Activated CD8-positive, alpha-beta memory T cell treated with anti-CD3 and anti-CD28 coated beads for 24 hours (primary cell): ENCODE measurements around the gene MGARP.
"Not testable (repeated sequence)": the region's sequence is repeated elsewhere in the genome, so short reads cannot be mapped to it uniquely, and the experiment has no call there.

ENCODE experiments used
- DNase-seq: peaks from one replicate; pipeline ENCODE4 v3.0.0-alpha.2; 2020

MGARP gene

DNA sequence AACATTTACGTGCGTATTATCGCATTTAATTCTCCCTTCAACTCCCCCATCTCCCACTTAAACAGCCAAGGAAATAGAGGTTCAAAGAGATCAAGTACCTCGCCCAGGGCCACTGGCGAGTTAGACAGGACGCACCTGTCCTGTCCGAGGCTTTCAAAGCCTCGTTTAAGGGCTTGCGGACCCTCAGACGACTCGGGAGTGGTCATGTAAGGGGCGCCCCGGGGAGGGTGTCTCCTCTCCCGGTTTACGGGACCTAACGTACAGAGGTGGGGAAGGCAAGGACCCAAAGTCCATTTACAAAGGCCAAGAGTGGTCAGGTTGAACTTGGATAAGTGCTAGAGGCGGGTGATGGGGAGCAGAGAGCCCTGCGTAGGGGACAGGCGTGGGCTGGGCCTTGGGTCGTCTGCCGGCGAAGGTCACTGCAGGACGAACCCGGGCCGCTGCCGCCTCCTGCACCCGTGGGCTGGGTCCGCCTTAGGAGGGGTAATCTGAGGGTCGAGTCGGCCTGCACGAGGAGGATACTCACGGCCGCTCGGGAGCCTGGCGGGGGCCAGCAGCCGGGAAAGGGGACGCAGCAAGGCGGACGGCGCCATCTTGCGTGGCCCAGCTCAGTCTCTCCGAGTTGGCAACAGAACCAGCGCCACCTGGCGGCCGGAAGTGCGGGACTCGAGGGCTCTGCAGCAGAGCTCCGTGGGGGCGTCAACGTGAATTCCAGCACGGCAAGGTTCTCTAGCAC, 15.3 kb upstream of the MGARP start:
- peak; percentile 100 for DNase-seq

DNA sequence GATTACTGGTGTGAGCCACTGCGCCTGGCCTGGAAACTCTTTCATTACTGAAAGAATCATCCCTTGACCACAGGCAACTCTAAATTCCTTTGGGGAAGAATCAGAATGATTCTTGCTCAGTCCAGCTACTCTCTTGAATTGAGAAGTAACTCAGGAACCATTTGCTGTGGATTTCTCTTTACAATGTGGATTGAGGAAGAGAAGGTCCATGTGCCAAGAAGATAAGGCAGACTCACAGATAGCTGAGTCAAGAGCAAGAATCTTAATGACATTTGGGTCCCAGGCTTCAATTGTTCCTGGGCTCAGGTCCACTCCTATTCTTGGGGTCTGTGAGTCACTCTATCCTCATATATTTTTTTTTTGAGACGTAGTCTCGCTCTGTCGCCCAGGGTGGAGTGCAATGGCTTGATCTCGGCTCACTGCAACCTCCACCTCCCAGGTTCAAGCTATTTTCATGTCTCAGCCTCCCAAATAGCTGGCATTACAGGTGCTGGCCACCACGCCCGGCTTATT, 6.2 kb upstream of the MGARP start:
- no peak for DNase-seq

DNA sequence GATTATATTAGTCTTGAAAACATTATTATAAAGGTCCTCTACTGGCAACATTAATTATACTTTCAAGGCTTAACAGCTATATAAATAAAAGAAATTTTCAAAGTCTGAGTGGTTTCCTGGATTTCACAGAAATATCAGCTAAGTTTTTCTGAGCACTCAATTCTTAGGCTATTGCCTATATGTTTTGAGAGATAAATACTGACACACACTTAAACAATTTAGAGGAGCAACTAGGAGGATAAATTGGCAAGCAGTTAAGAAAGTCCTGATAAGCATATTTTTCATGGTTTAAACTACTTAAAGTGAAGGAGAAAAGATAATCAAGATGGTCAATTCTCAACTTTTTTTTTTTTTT, 2.7 kb upstream of the MGARP start:
- no peak for DNase-seq

DNA sequence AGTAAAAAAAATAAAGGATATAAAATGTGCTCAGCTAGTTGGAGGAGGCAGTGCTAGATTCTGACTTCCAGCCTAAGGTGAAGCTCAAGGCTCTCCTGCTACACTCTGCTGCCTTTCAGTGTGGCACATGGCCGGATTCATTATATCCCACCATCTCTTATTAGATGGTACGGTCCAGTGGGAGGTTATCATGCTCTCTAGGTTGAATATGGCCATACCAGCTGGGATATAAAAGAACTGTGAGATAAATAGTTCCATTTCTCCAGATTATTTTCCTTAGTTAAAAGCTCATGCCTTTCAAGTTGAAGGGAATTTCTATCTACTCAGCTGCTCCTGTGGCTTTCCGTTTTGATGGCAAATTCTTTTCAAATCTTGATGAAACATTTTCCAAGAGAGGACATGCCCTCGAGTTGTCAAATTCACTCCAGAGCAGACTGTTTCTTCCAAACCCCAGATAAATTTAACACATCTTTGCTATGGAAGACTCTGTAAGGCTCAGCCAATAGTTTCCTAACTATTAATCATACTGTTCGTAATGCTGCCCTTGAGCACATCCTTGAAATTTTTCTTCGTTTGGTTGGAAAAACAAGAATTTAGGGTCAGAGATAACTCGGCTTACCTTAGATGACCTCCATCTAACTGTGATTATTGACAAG, 2.2 kb upstream of the MGARP start:
- no peak for DNase-seq

DNA sequence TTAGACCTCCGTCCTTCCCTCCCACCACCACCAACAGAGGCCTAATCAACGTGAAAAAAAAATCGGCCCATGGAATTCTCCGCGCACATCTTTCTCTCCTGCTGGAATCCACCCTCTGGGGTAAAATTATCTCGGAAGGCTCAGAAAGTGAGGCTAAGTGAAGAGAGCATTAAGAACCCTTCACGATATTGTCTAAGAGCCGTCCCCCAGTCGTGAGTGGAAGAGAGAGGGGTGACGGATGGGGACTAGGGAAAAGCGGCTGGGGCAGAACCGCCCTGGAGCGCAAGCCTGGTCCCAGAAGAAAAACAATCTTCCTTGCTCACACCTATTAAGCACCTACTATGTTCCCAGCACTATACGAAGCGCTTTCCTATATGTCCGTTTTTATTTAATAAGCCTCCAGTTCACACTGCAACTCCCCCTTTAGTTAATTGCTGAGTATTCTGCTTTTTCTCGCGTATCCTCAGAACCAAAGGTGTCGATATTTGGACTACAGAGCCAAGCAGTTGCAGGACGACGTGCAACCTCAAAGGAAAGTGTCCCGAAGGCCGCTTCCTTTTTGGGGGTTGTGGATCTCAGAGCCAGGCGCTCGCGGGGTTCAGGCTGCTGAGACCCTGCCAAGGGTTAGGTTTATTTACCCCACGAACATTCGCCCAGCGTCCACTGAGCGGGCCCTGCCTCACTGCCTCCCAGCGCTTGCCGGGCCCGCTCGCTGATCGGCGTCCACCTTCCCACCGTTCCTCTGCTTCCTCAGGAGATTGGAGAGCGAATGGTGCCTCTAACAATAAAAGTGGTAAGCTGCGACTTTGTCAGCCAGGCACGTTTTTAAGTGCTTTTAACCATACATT, 889 bp downstream of the MGARP start:
- DNase-seq = peak; percentile 62

DNA sequence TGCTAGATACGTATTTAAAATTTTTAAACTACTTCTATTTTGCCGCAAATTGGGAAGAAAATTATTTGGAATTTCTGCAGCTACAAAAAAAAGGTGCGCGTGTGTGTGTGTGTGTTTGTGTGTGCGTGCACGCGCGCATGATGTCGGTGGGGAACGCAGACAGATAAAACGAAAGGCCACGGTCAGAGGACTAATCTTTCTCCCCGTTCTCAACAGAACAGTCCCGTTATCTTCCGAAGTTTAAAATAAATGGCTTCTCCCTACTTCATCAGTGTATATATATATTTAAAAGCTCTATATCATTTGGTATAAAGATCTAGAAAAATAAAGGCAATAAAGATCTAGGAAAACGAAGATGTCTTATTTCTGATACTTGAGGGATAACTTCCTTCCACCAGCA, 1.5 kb downstream of the MGARP start:
- no peak for DNase-seq

DNA sequence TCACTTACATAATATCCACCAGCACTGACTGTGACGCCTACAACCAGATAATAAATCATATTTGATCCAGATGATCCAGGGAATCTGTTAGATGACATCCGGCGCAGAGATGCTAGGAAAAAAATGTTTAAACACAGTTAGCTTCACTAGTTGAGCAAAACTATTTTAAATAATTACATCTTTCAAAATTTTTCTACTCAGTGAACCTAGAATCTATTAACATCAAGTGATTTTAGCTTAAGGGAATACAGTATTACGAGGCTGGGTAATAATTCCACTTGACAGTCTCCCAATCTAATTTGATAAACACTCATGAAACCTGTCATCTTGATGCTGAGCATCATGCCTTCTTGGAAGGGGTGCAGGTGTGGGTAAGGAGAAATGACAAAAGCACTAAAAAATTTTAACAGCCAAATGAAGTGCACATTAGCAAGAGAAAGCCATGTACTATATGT, 4.7 kb downstream of the MGARP start:
- no peak for DNase-seq

DNA sequence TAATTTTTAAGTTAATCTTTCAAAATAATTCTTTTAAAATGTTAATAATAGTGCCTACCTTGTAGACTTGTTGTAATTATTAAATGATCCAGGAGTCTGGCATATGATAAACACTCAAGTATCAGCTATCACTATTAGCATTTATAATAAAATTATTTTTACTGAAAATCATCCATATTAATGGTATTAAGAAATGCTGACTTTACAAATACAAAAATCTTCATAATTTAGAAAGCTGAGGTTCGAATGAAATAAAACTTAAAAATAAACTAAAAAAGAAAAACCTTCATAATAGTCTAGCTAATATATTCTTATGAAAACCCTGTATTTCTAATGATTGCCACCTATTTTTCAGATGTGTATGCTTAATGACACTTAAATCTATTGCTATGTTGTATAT, 5.2 kb downstream of the MGARP start:
- DNase-seq = no peak

DNA sequence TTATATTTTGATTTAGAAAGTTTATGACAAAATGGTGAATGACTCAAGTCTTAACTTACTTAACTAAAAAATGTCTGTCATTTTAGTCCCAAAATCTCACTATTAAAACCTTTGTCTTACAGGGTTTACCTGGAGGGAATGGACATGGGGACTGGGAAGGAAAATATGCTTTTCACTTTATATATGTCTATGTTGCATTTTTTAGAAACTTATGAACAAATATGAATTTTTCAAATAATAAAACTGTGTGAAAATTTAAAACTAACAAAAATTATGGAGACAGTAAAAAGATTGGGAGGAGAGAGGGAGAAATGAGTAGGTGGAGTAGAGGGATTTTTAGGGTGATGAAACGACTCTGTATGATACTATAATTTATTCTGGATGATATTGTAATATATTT, 6.2 kb downstream of the MGARP start:
- DNase-seq = no peak

DNA sequence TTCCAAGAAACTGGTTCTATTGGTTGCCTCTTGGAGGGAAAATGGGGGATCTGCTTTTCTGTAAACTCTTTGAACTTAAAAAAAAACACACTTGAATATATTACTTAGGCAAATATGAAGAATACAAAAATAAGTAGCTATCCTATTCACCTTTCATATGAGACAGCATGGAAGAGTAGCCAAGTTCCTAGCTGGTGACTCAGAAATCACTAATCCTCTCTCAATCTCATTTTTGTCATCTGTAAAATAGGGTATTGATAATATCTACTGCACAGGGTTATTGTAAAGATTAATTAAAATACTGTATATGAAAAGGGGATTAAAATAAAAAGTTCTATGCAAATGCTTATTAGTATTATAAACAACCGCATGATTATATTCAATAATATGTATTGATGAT, 12.7 kb downstream of the MGARP start:
- DNase-seq = no peak

DNA sequence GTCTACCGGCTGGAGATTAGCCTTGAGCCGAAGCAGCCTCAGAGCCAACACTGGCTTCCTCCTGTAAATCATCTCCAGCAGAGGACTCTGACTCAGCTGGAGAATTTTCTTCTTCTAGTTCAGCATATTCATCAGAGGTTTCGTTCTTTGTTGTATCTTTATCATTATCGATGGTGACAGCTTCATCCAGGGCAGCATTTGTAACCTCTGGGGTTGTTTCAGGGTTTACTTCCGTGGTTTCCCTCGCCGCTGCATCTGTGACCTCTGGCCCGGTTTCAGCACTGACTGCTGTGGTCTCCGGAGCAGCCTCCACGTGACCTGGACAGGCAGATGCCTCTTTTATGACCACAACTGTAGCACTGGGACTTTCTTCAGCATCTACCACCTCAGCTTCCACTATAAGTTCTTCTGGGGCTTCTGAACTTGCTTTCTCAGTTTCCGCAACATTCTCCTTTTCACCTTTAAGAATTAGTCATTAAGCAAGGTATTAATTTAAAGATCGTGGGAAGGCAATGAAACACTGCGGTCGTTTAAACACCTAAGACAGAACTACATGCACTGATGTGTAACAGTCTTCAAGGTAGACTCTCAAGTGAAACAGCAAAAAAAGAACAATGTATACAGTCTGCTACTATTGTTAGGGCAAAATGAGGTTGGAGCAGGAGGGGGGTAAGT, 13.3 kb downstream of the MGARP start:
- DNase-seq = peak; percentile 86

DNA sequence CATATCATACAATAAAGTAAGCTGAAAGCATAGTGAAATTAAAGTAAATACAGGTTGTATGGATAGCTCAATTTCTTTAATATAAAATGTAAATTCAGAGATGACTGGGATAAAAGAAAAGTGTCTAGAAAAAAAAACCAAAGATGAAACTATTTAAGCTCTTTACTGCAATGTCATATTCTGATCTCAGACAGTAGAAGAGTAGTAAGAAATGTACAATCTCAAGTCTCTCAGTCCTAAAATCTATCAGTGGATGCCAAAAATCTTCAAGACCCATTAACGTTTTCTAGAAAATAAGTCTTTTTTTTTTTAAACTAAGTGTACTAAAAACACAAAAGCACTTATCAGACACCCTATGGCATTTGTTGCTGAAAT, 13.8 kb downstream of the MGARP start:
- no peak for DNase-seq

DNA sequence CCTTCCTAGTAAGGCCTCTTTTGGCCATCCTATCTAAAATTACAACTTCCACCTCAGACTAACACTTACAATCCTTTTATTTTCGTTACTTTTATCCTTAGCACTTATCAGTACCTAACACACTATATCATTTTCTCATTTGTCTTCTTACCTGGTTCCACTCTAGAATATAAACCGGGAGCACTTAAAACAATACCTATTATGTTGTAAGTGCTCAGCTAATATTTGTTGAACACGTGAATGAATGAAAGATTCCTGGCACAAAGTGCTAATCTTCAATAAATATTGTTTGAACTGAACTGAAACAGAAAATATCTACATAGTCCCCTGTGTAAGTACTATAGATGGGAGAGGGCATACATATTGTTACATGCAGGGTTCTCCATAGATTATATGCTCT, 14.4 kb downstream of the MGARP start:
- no peak for DNase-seq

DNA sequence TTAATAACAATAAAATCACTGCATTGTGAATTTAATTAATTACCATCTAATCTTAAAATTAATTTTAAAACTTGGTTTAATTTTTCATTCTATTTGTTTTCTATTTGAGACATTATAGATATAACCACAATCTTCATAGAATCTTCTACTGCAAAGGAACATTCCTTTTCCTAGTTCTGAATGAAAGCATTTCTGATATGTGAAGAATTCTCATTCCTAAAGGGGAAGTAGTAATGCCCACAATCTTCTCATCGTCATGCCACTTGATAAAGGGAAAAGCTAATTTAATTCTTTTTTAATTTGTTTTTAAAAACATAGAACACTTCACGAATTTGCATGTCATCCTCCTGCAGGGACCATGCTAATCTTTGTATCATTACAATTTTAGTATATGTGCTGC, 23.7 kb downstream of the MGARP start:
- DNase-seq = no peak

DNA sequence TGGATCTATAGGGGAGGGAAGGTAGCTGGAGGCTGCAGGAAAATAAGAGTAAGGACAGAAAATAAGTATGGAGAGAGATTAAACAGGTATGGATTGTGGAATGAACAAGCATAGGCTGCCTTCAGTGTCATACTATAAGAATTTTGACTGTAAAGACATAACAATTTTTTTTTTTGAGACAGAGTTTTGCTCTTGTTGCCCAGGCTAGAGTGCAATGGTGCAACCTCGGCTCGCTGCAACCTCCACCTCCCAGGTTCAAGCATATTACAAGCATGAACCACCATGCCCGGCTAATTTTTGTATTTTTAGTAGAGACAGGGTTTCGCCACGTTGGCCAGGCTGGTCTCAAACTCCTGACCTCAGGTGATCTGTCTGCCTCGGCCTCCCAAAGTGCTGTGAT, 24.4 kb downstream of the MGARP start:
- DNase-seq = not testable (repeated sequence)

DNA sequence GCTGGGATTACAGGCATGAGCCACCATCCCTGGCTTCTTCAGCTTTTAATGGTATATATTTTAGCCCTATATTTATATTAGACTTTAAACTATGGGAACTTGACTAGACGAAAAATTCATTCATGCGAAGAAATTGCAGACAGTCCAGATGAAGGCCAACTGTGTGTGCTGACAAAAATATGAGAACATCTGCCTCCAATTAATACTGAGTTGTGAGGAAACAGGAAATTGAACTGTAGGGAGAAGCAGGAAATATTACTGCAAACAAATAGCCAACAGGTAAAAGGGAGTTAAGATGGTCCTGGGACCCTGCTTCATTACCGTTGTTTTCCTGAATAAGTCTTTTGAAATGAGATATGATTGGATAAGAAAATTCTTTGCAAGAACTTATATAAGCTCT, 26.3 kb downstream of the MGARP start:
- no peak for DNase-seq

DNA sequence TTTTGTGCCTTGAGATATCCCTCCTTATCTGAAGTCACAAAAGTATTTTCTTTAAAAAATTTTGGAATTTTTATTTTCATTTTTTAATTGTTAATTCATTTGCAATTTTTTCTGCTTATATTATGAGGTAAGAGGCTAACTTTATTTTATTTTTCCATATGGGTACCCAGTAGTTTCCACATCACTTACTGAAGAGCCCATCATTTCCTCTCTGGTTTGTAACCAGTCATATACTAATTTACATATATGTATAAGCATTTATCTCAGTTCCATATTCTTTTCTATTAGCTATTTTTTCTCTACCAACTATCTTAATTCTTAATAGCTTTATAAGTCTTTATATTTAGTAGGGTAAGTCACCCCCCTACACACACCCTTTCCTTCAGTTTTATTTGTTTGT, 27.0 kb downstream of the MGARP start:
- no peak for DNase-seq

DNA sequence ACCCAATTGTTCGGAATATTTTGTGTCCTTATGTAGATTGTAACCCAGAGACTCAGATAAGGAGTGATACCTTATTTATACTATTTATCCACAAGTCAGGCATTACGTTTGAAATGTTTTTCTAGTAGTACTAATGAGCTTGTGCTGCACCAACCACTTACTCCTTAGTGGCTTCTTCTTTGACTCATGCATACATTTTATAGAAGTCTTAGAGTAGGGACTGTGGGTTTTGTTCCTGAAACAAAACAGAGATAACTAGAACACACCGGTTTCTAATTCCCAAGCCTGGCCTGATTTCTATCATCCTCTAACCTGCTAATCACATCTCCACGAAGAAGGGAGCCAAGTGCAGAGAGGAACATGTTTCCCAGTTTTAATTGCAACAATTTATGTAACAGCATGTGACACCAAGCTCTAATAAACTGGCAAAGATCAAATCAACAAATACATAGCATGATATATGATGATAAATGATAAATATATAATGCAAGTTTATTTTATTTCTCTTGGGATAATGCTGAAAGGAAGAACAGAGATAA, 32.3 kb downstream of the MGARP start:
- DNase-seq = no peak

DNA sequence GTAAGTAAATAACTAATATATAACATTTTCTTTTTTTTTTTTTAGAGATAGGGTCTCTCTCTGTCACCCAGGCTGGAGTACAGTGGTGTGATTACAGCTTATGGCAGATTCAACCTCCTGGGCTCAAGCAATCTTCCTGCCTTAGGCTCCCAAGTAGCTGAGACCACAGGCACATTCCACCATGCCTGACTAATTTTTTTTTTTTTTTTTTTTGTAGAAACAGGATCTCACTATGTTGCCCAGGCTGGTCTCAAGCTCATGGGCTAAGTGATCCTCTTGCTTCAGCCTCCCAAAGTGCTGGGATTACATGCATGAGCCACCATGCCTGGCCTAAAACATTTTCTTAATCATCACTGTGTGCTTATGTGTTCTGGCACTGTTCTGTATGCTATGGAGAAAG, 32.8 kb downstream of the MGARP start:
- DNase-seq = no peak

DNA sequence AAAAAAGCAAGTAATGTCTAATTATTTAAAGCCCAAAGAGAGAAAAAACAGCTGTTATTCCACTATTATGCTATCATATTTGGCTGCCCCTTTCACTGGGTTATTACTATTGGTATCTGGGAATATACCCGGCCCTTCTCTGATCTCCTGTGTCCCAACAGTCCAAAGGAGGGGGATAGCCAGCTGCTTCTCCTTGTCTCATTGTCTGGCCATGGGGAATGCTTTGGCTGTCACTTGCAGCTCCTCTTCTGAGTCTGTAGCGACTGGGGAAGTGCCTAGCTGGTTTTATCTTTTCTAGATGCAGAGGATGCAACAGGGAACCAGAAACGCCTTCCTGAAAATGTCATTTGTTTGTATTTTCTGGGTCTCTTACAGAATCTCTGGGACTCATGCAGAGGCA, 33.9 kb downstream of the MGARP start:
- no peak for DNase-seq

DNA sequence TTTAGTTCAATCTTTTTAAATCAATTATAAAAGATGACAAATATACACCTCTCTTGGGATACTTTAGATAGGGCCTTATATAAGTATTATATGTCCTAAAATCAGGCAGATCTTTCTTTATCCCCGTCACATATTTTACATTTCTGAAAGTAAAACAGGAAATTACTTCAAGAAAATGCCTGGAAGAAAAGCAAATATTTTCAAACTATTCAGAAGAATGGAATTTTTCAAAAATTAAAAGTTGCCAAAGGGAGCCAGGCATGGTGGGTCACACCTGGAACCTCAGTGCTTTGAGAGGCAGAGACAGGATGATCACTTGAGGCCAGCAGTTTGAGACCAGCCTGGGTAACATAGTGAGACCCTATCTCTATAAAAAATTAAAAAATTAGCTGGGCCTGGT, 34.4 kb downstream of the MGARP start:
- no peak for DNase-seq

DNA sequence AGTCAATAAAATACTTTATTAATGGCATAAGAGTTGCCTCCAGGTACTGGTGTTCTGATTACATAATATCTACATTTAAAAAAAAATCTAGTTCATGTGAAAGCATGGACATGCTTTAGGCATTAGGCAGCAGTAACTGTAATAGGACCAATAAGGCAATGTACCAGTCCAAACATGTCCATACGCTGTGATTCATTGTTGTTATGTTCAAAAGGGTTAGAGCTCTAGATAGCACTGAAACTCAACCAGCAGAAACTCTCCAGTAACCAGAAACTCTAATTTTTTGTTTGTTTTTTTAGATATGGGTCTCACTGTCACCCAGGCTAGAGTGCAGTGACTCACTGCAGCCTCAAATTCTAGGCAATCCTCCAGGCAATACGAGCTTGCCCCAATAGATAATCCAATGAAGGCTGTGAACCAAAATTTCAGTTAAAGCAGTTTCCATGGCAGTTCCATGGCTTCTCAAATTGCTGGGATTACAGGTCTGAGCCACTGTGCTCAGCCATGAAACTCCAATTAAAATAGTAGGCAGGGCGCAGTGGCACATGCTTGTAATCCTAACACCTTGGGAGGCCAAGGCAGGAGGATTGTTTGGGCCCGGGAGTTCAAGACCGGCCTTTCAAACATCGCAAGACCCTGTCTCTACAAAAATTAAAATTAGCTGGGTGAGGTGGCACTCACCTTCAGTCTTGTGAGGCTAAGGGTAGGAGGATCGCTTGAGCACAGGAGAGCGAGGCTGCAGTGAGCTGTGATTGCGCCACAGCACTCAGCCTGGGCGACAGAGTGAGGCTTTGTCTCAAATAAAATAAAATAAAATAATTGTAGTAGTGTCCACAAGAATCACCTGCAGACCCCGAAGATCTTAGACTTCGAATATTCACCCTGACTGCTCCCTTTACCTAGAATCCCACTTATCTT, 36.3 kb downstream of the MGARP start:
- DNase-seq = no peak
